GM21576 (cell line): ENCODE data around the gene UBE2L5.
A peak's percentile ranks its signal among the peaks of the same experiment; 100 is the strongest.

Experiments
- ATAC-seq: cut with Tn5 transposase; IDR thresholded peaks from one replicate; pipeline ENCODE4 v1.9.1; 2021; ENCODE audit warnings: mild to moderate bottlenecking, moderate library complexity; ENCODE audit not compliant: unreplicated experiment

UBE2L5 gene

GRCh38 chr13:30466841-30467252 is 44.6 kb downstream of the UBE2L5 start:
- ATAC-seq, result no peak

DNA sequence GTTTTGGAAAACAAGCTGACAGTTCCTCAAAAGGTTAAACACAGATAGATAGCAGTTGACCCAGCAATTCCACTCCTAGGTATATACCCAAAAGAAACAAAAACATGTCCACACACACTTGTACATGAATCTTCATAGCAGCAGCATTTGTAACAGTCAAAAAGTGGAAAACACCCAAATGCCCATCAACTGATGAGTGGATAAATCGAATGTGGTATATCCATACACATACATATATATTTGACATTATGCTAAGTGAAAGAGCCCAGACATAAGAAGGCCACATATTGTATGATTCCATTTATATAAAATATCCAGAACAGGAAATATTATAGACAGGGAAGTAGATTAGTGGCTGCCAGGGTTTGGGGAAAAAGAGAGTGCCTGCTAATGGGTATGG is 51.4 kb downstream of the UBE2L5 start:
- ATAC-seq, result no peak

DNA sequence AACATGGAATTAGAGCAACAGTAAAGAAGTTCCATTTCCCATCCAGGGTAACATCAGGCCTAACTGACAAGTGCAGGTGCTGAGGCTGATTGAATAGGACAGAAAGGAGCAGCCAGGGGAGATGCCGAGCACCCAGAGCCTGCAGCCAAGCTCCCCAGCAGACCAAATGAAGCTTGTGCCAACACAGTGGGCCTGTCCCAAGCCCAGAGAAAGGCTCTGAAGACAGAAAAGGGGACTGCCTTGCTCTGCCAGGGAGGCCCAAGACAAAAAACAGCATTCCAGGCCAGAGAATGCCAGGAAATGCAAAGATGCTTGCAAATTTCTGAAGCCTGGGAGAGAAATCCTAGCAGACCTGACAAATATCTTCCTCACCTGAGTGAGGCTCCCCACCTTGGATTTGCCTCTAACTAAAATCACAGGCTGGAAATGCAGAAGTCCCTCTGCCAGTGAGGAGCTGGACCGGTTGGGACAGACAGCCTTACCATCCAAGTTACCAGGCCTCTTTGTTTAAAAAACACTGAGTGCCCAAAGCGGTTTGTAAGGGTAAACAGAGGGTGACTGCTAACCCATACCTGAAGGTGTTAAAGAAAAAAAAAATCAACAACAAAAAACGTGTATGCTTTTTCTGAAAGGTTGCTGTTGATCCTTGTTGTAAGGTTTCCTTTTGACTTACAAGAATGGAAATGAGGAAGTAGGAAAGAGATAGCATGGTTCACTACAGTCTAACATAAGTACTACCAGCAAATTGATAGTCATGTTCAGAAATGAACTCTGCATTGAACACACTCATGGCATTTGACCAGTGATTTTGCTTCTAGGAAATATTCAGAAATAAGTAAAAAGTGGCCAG is 55.3 kb downstream of the UBE2L5 start:
- peak; percentile 94 for ATAC-seq
